Nephron progenitor cell (in vitro differentiated cells): ENCODE measurements around the gene ACSL4.

Experiments
- DNase-seq: peaks from one replicate; pipeline ENCODE4 v3.0.0; 2021
- H3K27ac Mint-ChIP-seq: 2 replicates; pipeline ENCODE4 v1.8.0; 2021; ENCODE audit warnings: mild to moderate bottlenecking, moderate library complexity, mixed read lengths
- H3K27me3 Mint-ChIP-seq: 2 replicates; pipeline ENCODE4 v1.8.0; 2021; ENCODE audit warnings: mild to moderate bottlenecking, low read depth, mixed read lengths; ENCODE audit not compliant: poor library complexity
- H3K36me3 Mint-ChIP-seq: 2 replicates; pipeline ENCODE4 v1.8.0; 2021; ENCODE audit warnings: low read depth, mixed read lengths
- H3K4me1 Mint-ChIP-seq: 2 replicates; pipeline ENCODE4 v1.8.0; 2021; ENCODE audit warnings: mixed read lengths
- H3K4me3 Mint-ChIP-seq: 2 replicates; pipeline ENCODE4 v1.8.0; 2021; ENCODE audit warnings: mild to moderate bottlenecking, moderate library complexity, mixed read lengths
- H3K9me3 Mint-ChIP-seq: 2 replicates; pipeline ENCODE4 v1.8.0; 2021; ENCODE audit warnings: mild to moderate bottlenecking, moderate library complexity, mixed read lengths
- TF ChIP-seq, protein P1 (sequence below): fragments of 200-600 bp; sonication (generic); IDR thresholded peaks from 2 replicates; pipeline ENCODE4 v1.5.0; 2021; ENCODE audit warnings: antibody characterized with exemption

Gene ACSL4

DNA sequence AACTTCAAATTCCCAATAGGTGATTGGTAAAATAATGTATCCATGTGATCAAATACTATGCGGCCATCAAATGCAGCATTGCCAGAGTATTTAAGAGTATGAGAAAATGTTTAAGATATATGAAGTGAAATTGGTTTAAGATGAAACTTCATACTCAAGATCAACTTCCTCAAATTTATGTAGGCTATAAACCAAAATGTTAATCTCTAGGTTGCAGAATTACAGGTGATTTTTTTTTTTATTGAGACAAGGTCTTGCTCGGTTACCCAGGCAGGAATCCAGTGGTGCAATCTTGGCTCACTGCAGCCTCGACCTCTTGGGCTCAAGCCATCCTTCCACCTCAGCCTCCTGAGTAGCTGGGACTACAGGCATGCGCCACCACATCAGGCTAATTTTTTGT is 25.3 kb downstream of the ACSL4 start:
- H3K9me3 Mint-ChIP-seq = peaks cover 23% of the 10 kb centered on the region
- peaks cover 59% of the 10 kb centered on the region for H3K4me1 Mint-ChIP-seq
- TF ChIP-seq, protein P1, sequence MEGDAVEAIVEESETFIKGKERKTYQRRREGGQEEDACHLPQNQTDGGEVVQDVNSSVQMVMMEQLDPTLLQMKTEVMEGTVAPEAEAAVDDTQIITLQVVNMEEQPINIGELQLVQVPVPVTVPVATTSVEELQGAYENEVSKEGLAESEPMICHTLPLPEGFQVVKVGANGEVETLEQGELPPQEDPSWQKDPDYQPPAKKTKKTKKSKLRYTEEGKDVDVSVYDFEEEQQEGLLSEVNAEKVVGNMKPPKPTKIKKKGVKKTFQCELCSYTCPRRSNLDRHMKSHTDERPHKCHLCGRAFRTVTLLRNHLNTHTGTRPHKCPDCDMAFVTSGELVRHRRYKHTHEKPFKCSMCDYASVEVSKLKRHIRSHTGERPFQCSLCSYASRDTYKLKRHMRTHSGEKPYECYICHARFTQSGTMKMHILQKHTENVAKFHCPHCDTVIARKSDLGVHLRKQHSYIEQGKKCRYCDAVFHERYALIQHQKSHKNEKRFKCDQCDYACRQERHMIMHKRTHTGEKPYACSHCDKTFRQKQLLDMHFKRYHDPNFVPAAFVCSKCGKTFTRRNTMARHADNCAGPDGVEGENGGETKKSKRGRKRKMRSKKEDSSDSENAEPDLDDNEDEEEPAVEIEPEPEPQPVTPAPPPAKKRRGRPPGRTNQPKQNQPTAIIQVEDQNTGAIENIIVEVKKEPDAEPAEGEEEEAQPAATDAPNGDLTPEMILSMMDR = no peak
- peaks cover 57% of the 10 kb centered on the region for H3K36me3 Mint-ChIP-seq
- H3K27ac Mint-ChIP-seq = no peak overlapping the region
- no peak for DNase-seq
- no peak overlapping the region for H3K4me3 Mint-ChIP-seq
- H3K27me3 Mint-ChIP-seq = no peaks in the 10 kb centered on the region

DNA sequence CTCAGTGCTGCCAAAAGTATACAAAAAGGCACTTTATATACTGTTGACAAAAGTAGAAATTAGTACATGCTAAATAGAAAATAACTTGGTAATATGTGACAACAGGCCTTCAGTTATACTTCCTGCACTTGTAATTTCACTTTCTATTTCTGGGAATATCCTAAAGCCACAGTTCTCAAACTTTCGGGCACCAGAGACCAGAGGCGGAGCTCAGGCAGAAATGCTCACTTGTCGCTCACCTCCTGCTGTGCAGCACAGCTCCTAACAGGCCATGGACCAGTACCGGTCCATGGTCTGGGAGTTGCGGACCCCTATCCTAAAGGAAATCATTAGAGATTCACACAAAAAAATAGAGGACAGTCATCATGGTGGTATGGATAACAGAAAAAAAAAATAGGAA is 25.7 kb downstream of the ACSL4 start:
- Mint-ChIP-seq H3K4me1 (peaks cover 55% of the 10 kb centered on the region), H3K27ac (no peak overlapping the region), H3K36me3 (peaks cover 61% of the 10 kb centered on the region), H3K9me3 (peaks cover 27% of the 10 kb centered on the region), H3K27me3 (no peaks in the 10 kb centered on the region), H3K4me3 (no peak overlapping the region)
- DNase-seq = no peak
- TF ChIP-seq, protein P1 = no peak

DNA sequence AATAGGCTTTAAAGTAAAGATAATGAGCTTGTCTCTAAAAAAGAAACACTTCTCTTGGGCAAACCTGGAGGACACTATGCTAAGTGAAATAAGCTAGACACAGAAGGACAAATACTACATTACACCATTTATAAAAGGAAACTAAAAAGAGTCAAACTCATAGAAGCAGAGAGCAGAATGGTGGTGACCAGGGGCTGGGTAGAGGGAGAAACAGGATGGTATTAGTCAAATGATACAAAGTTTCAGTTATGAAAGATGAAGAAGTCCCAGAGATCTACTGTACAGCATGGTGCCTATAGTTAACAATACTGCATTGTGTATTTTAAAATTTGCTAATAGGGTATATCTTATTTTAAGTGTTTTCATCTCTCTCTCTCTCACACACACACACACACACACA is 28.5 kb downstream of the ACSL4 start:
- DNase-seq = no peak
- Mint-ChIP-seq H3K36me3 (peaks cover 69% of the 10 kb centered on the region), H3K4me1 (peaks cover 39% of the 10 kb centered on the region), H3K27ac (no peak overlapping the region), H3K9me3 (peaks cover 39% of the 10 kb centered on the region), H3K4me3 (no peak overlapping the region), H3K27me3 (no peaks in the 10 kb centered on the region)
- TF ChIP-seq, protein P1 = no peak

DNA sequence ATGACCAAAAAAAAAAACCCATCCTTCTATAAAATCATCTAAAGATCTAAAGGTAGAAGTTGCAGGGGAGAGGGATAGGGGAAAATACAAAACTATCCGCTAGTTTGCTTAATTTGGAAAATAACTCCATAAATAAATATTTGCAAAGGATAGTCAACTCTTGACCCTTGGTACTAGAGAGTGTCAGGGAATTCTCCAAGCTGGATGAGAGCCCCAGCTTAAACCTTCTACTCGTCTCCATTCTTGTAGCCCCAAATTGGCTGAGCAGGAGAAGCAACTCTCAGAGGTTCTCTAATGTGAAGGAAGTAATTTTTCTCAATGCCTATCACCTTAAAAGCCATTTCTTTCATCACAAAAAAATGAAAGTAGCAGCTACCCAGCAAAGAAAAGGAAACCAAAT is 35.2 kb downstream of the ACSL4 start:
- H3K27ac Mint-ChIP-seq = no peak overlapping the region
- H3K36me3 Mint-ChIP-seq = peaks cover 64% of the 10 kb centered on the region
- H3K4me1 Mint-ChIP-seq = peaks cover 29% of the 10 kb centered on the region
- no peak for DNase-seq
- H3K4me3 Mint-ChIP-seq = no peak overlapping the region
- TF ChIP-seq, protein P1 = no peak
- no peaks in the 10 kb centered on the region for H3K27me3 Mint-ChIP-seq
- H3K9me3 Mint-ChIP-seq = peaks cover 17% of the 10 kb centered on the region

DNA sequence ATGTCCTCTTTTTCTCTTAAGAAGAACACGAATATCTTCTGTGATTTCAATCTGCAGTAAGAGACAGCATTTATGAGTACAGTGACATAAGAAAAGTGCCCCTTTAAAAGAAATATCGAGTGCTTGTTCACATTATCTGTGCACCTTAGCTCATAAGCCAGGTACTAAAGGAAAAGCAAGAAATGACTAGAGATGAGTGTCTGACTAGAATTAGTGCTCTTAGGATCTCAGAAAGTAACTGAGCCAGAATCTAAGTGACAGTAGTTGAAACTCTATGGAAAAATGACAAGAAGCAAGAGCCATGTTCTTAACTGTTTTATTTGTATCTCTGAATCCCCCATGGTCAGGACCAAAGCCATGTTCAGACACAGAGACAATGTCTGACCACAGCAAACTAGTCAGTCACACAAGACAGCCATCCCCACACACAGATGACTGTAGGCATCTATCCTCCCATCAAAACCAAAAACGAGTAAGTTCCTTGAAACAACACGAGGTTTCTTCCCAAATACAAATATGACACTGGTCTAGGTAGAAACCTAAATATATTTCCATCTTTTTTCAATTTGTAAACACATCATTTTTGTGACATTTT is 36.8 kb downstream of the ACSL4 start:
- no peaks in the 10 kb centered on the region for H3K27me3 Mint-ChIP-seq
- TF ChIP-seq, protein P1 = no peak
- no peak overlapping the region for H3K4me3 Mint-ChIP-seq
- H3K9me3 Mint-ChIP-seq = peaks cover 4% of the 10 kb centered on the region
- H3K27ac Mint-ChIP-seq = peak overlapping the region; percentile 69
- peaks cover 48% of the 10 kb centered on the region for H3K36me3 Mint-ChIP-seq
- peaks cover 29% of the 10 kb centered on the region for H3K4me1 Mint-ChIP-seq
- DNase-seq = no peak

DNA sequence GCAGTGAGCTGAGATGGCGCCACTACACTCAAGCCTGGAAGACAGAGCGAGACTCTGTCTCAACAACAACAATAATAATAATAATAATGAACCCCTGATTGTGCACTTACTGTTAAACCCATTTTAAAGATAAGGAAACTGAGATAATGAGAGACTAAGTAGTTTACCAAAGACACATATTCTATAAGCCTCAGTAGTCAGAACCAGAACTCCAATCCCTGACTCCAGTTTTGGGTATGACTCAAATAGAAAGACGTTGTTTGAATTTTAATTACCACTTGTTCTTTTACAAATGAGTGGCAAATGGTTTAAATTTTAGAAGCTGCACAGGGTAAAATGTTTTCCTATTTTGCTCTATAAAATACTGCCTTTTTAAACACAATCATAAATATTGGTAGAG is 37.4 kb downstream of the ACSL4 start:
- TF ChIP-seq, protein P1 = no peak
- no peak for DNase-seq
- Mint-ChIP-seq H3K36me3 (peaks cover 52% of the 10 kb centered on the region), H3K27ac (no peak overlapping the region), H3K9me3 (peaks cover 4% of the 10 kb centered on the region), H3K4me1 (peaks cover 29% of the 10 kb centered on the region), H3K27me3 (no peaks in the 10 kb centered on the region), H3K4me3 (no peak overlapping the region)
